CD4-positive, alpha-beta T cell treated with Interleukin-4 for 1 hour (primary cell): ENCODE measurements around the gene RFX1.
"Not testable (repeated sequence)": the region's sequence is repeated elsewhere in the genome, so short reads cannot be mapped to it uniquely, and the experiment has no call there.

ENCODE experiments used
- DNase-seq, 2 donors: peaks; one replicate each; pipeline ENCODE4 v3.0.0-alpha.2; 2020 to 2022

Gene RFX1

GRCh38 chr19:13978351-13979243, 27.5 kb downstream of the RFX1 start:
- DNase-seq, result peak; percentile 46 to 55

GRCh38 chr19:13977803-13978202, 28.3 kb downstream of the RFX1 start:
- DNase-seq, result no peak

DNA sequence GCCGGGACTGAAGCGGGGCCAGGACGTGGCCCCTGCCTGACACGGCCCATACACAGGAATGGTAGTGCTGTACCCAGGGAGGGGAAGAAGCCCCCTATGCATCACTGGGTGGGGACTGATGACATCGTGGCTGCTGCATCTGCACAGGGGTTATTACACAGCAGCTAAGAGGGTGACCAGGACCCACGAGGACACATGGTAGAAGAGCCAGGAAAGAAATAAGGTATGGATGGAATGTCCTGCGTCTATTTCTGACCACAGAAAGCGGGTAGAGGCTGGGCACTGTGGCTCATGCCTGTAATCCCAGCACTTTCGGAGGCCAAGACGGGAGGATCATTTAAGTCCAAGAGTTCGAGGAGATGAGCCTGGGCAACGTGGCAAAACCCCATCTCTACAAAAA, 29.7 kb downstream of the RFX1 start:
- no peak for DNase-seq

DNA sequence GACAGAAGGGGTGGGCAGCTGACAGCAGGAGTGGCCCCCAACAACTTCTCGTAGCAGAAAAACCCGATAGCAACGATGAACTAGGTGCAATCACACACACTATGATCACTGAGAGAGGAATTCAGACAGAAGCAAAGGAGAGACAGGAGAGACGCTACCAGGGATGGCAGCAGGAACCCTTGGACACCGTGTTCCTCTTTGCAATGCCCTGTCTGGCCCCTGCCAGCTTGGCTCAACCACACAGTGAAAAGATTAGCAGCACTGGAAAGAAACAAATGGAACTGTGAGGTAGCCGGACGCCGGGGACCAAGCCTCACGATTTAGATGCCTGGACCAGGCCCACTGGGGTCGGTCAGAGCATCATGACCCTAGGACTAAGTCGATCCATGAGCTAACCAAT, 30.2 kb downstream of the RFX1 start:
- no peak for DNase-seq

GRCh38 chr19:13974073-13974472, 32.0 kb downstream of the RFX1 start:
- peak; percentile 48 to 56 for DNase-seq

DNA sequence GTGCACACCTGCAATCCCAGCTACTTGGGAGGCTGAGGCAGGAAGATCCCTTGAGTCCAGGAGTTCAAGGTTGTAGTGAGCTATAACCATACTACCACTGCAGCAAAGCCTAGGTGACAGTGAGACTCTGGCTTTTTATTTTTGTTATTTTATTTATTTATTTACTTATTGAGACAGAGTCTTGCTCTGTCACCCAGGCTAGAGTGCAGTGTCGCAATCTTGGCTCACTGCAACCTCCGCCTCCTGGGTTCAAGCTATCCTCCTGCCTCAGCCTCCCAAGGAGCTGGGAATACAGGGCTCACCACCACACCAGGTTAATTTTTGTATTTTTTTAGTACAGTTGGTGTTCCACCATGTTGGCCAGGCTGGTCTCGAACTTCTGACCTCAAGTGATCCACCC, 32.6 kb downstream of the RFX1 start:
- DNase-seq, result not testable (repeated sequence)

DNA sequence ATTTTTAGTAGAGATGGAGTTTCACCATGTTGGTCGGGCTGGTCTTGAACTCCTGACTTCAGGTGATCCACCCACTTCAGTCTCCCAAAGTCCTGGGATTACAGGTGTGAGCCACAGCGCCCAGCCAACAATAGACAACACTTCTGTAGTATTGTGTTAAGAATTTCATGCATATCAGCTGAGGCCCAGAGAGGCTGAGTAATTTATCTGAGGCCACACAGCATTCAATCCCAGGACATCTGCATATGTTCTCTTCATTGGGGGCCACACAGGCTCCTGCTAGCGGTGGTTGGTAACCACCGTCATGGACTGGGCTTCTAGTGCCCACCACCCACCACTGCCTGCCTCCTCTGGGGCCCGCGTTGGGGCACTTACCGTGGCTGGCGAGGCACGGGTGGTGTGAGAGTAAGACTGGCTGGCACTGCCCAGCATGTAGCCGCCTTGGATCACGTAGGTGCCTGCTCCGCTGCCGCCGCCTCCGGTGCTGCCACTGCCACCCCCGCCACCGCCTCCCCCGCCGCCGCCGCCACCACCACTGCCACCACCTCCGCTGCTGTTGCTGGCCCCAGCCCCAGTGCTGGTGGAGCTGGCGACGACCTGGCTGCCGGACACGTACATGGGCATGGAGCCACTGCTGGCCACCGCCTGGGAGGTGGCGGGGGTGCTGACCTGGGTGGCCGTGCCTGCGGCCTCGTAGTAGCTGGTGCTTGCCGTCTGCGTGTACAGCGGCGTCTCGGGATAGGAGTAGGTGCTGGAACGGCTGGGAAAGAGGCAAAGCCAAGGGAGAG, 33.6 kb downstream of the RFX1 start:
- DNase-seq, result no peak

DNA sequence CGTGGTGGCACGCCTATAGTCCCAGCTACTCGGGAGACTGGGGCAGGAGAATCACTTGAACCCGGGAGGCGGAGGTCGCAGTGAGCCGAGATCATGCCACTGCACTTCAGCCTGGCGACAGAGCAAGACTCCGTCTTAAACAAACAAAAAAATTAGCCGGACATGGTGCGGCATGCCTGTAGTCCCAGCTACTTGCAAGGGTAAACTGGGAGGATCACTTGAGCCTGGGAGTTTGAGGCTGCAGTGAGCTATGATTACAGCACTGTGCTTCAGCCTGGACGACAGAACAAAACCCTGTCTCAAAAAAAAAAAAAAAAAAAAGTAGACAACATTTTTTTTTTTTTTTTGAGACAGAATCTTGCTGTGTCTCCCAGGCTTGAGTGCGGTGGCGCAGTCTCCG, 34.3 kb downstream of the RFX1 start:
- not testable (repeated sequence) for DNase-seq

DNA sequence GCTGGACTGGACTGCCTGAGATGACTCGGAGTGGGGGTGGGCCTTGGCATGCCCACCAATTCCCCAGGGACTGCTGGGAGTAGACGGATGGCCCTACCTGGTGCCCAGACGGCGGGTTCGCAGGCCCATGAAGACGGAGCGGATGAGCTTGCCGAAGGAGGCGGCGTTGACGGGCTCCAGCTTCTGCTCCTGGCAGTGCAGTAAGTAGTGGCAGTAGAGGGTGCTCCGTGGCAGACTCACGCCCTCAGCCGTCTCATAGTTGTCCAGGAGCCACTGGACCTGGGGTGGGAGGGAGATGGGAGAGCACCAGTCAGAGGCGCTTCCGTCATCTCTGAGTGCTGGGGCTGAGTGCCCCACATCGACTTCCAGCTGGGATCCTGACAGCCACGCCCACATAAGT, 36.2 kb downstream of the RFX1 start:
- no peak for DNase-seq

GRCh38 chr19:13968999-13969398, 37.1 kb downstream of the RFX1 start:
- DNase-seq, result no peak

- DNase-seq, result no peak
Observed at GRCh38 chr19:13968383-13968935, 37.7 kb downstream of the RFX1 start.

GRCh38 chr19:13967206-13967605, 38.9 kb downstream of the RFX1 start:
- not testable (repeated sequence) for DNase-seq

- no peak for DNase-seq
Observed at GRCh38 chr19:13966684-13967128, 39.4 kb downstream of the RFX1 start.

DNA sequence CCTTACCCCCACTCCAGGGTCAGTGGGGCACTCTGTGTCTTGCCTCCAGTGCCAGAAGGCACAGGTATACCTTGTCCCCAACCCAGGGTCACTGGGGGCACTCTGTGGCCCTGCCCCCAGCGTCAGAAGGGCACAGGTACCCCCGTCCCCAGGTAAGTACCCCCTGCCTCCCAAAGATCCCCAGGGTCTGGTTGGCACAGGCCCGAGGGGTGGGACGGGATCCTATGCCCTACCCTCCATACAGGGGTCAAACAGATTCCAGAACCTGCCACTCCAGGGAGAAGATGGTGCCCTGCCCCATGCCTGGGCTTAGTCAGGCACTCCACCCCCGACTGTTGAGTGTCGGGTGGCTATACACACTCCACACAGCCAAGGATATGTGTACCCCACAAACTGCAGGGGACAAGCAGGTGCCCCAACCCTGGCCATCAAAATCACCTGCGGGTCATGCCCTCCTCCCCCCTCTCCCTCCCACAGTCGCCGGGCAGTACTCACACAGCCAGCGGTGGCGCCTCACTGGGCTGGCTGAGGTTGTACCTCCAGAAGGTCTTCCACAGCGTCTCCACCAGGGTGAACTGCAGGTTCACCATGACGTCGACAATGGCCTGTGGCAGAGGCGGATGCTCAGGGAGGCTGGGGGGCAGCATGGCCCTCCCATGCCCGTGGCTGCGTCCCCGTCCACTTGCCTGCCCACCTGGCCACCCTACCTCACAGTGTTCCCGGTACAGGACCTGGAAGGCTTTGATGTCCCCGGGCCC, 40.0 kb downstream of the RFX1 start:
- no peak for DNase-seq

DNA sequence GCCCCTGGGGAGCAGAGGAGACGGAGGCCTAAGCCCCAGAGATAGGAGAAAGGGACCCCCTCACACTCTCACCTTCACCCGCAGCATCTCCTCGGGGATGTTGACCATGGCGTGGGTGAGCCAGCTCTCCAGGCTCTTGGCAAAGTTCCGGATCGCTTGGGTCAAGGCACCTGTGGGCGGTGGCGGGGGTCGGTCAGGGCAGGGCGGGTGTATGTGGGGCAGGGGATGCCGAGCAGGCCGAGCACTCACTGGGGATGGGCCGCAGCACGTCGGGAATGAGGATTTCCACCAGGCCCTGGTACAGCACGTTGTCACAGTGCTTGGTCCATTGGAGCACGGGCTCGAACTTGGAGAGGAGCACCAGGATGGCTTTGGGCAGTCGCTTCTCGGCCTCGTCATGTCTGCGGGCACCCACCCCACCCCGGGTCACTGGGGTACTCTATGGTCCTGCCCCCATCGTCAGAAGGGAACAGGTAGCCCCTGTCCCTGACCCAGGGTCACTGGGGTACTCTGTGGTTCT, 40.7 kb downstream of the RFX1 start:
- no peak for DNase-seq

DNA sequence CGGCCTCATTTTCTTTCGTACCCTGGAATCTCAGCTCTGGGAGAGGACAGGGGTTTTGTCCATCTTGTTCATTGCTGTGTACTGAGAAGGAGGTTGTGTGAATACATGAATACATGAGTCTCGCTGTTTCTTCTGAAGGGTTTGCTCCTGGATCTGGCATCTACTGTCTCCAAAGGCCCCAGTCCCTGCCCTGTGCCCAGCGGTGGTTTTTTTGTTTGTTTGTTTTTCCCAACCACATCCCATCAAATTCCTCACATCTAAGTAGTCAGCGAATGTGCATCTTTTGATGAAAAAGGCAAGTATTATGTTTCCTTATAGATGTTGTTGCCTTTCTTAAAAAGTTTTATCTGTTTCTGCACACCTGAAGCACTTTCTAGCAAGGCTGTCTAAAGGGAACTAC, 41.3 kb downstream of the RFX1 start:
- DNase-seq, result no peak

DNA sequence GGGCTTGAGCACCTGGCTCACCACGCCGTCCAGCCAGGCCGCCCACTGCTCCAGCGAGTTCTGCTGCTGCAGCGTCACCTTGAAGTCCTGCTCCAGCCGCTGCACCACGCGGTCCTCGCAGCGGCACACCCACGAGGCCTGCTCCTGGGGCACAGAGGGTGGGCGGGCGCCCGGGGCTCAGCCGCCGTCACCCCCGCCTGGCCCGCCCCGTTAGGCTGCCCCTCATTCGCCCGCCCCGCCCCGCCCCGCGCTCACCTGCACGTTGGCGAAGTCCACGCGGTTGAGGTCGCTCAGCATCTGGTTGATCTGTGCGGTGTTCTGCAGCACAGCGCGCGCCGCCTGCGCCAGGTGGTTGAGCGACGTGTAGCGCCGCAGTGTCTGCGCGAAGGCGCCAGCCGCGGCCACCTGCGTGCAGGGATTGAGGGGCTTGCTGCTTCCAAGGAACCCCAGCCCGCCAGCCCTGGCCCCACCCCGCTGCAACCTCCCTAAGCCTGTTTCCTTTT, 42.5 kb downstream of the RFX1 start:
- DNase-seq, result no peak

- DNase-seq, result no peak
Observed at GRCh38 chr19:13962699-13963602, 43.2 kb downstream of the RFX1 start.

DNA sequence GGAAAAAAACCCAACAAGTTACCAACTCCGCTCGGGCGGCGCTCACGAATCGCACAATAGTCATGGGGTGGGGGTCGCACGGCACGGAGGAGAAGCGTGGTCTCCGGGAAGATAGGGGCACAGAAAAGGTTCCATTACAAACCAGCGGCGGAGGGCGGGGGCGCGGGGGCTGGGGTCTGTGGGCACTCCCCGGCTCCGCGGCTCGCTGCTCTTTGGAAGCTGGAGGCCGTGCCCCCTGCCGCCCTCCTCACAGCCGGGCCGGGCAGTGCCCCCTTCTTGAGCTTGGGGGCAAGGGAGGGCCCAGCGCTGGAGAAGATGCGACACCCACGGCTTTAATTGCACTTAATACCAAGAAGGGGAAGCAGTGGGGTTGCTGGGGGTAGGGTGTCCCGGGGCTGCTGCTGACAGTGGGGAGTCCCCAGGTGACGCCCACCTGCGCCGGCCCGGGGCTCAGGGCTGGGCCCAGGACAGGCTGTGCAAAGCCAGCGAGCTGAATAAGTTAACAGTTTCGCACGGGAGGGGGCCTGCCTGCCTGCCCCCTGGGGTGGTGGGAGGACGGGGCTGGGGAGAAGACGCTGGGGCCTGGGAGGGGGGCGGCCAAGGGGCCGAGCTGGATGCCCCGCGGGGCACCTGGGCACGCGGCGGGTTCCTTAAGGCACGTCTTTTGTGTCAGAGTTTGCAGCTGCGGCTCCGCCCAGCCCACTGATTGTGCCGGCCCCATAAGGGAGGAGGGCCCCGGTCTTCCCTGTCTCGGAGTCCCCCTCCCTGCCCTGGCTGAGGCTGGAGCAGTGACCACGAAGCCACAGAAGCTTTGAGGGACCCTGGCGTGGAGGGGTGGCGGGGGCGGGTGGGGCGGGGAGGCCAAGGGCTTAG, 44.1 kb downstream of the RFX1 start:
- no peak for DNase-seq
